SW480 (cell line): ENCODE results near the gene MMP14.
"Not testable (repeated sequence)": the region's sequence is repeated elsewhere in the genome, so short reads cannot be mapped to it uniquely, and the experiment has no call there.

Experiments used
- DNase-seq: peaks from one replicate; pipeline ENCODE4 v3.0.0-alpha.2; 2016; ENCODE audit warnings: low spot score

Gene MMP14

DNA sequence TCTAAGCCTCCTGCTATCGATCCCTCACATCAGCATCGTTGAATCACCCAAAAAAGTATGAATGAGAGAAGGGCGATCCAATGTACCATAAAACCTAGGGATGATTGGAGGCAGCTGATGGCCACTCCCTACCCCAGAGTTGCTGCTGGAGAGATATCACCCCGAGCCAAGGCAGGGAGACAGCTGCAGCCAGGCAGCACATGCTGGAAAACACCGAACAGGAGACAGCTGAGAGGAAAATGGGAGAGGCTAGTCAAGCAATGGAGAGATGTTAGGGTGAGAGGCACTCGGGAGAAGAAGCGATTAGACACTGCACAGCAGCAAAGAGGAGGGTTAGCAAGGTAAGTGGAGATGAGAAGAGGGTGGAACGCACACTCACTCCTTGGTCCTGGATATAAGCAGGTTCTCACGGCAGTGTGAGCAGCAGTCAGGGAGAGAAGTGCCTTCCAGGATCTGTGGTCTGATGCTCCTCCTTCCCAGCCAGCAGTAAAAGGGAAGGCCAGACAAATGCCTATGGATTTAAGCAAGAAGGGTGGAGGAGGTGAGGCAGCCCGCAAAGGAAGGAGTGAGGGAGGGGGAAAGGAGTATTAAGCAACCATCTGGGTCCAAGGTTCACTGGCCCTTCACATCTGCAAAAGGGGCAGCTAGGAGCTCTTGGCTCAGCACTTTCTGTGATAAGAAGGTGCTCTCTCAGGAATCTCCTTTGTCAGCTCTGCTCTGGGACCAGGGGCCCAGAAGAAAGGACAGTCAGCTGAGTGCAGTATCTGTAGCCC is 21.3 kb upstream of the MMP14 start, which contains the start of gene SLC7A7:
TSS of gene SLC7A7 (minus strand) at position 495 of the 773 bp plus-strand sequence. CDS start 2,037 bp downstream, outside the sequence.
- DNase-seq = peak; percentile 26

DNA sequence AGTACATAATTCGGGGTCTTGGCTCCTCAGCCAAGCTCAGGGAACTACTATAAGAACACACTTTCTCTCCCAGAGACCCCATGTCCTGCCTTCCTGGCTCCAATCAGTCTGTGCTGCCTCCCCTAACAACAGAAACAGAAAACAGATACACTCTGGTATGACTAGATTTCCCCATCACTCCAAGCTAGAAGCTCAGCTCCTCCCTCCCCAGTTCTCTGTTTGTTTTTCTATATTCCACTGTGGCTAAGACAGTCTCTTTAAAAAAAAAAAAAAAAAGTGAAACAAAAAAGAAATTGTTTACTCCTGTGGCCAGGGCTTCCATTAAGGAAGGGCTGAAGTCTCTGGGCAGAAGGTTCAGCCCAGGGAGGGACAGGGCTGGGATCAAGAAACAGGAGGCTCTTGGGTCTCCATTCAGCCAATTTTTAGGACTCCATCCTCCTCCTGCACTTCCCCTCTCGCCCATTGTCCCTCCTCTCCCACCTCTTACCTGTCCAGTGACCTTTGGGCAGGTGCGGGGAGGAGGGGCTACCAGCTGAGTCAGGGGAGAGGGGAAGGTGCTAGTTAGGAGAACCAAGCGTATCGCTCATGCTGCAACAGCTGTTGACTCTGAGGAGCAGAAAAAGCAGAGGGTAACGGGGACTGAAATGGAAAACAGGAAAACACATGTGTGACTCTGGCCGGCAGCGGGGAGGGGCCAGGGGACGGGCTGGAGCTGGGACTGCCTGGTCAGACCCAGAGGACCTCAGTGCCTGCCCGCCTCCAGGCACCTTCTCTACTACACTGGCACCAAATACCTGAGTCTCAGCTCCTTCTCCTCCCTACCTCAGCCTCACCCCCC is 17.0 kb upstream of the MMP14 start:
- no peak for DNase-seq

DNA sequence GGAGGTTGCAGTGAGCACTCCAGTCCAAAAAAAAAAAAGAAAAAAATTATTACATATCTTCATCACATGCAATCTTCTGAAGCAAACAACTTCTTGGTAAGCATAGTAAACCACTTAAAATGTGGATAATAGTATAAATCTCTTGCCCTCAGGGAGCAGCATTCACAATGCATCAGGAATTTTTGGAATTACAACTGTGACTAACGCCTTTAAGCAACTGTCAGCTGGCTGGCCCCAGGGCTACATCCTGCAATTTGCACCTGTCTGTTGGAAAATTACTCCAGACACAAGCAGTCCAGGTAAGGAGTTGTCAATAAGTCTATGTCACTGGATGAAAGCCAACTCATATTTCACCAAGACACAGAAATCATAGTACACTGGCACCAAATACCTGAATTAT is 15.7 kb upstream of the MMP14 start:
- DNase-seq = no peak

DNA sequence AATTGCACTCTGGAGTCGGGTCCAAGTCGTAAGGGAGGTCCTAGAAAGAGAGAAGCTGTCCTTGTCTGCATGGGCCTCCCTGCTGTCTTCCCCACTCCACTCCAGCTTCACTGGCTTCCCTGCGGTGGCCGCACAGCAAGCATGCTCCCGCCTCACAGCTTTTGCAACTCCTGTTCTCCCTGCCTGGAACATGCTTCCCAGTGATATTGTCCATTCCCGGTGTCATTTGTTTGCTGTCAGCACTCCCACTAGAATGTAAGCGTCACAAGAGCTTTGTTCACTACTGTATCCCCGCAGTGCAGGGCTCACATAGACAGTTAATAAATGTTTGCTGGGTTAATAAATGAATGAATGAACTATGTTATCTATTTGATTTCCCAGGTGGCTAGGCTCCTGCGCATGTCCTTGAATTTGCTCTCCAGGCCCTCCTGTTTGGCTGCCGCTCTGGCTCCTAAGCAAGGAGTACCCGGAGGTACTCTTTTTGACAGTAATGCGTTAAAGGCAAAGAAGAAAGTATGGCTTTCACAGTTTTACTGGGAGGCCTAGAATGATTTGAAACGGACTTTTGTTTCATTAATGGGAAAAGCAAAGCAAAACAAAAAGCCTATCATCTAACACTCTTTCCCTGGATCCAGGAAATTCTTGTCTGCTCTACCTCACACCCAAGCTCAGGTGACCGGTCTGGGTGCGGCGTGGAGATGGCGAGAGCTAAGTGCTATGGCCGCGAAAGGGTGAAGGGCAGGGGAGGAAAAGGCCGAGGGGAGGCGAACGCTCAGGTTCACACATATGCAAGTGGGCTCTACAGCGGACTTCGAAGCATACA is 15.0 kb upstream of the MMP14 start:
- peak; percentile 43 for DNase-seq

DNA sequence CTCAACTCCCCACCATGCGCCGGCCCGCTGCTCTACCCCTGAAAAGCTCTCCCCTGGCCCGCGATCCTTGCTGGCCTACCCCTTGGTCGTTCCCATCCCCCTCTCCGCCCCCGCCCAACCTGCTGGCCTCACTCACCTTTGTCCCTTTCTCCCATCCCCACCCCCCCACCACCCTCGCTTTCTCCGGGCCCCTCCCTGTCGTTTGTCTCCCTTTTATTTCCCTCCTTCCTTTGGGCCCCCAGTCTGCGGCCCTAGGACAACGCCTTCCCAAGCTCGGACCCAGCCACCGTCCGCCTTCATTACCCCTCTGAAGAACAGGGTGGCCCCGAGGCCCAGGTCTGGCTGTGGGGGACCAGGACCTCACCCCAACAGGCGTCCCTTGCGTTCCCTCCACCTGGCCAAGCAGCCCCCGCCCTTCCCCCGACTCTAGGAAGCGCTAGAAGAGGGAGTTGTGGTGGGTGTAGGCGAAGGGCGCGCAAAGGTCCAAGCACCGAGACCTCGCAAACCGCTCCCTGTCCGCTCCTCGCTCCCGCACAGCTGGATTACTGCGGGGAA is 14.3 kb upstream of the MMP14 start:
- DNase-seq = peak; percentile 26

DNA sequence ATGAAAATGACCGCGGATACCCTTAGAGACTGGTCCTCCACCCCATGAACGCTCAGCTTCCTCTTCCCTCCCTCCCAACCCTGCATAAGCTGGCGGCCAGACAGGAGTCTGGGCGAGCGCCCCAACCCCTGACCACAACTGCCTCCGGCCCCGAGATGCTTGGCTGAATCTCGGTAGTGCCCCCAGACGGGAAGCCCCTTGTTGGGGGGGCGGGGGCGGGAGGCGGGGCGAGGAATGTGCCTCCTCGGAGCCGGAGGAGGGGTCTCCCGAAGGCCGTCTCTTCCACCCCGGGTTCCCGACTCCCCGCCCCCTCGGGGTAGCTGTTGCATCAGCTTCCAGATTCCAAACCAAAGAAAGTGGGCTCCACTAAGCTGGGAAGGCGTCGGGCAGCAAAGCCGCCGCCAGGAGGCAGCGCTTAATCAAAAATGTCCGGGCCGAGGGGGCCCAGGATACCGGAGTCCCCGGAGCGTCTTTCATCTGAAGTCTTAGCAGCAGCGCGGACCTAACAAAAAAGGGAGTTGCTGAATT is 13.8 kb upstream of the MMP14 start:
- peak; percentile 83 for DNase-seq

DNA sequence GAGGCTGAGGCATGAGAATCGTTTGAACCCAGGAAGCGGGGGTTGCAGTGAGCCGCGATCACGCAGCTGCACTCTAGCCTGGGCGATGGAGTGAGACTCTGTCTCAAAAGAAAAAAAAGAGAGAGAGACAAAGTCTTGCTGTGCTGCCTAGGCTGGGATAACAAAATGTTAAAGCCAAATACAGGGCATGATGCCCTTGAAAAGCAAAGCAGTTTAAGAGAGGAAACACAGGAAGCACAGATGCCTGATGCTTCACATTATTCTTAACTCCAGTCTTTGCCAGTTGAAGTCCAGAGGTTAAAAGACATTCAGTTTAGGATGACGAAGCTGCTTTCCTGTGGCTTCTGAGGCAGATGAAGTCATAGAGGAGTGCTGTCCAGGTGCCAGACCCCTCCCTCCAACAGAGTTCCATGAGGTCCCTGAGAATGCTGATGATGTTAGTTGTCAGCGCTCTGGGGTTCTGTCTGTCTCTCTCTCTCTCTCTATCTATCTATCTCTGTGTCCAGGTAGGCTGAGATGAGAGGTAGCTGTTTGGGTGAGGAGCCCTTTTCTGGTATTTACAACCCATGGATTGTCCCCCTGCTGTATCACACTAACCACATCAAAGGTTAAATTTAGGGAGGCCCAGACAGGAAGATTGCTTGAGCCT is 11.6 kb upstream of the MMP14 start:
- DNase-seq = peak; percentile 98

DNA sequence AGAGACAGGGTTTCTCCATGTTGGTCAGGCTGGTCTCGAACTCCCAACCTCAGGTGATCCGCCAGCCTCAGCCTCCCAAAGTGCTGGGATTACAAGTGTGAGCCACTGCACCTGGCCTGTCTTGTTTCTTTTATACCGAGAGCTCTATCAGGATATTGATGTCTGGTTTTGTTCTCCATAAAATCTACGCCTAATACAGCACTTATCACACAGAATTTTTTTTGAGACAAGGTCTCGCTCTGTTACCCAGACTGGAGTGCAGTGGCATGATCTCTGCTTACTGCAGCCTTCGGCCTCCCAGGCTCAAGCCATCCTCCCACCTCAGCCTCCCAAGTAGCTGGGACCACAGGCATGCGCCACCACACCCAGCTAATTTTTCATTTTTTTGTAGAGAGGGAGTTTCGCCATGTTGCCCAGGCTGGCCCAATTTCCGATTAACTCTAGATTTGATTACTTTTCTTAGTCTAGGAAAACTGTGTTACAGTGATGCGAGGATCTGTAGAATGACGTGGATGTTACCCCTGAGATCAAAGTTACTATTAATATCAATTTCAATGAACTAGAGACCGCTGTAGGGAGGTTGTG is 7.2 kb upstream of the MMP14 start:
- not testable (repeated sequence) for DNase-seq

DNA sequence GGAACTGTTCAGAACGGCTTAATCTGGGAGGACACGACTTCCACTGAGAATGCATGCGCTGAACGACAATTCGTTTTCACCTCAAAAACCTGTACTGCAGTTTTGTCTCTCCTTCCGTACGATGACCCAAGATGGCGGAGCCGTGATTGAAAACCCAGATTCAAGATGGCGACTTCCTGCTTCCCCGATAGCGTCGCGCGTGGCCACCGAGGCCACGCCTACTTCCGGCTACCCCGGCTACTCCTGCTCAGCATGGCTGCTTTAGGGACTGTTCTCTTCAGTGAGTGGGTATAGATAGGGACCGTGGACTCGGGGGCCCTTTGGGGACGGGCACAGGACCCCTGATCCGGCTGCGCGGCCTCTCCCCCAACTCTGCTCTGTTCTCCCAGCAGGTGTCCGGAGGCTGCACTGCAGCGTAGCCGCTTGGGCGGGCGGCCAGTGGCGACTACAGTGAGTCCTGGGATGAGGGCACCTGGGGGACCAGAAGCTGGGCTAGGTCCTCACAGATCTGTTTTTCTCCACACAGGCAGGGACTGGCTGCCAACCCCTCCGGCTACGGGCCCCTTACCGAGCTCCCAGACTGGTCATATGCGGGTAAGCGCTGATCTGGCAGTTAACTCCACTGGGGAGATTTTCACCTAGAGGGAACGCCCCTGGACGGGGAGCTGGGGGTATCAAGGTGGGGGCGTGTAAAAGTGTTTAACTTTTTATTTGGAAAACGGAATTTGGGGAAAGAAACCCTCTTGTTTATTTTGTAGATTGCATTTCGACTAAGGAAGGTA is 6.5 kb upstream of the MMP14 start, which contains the start of gene MRPL52:
TSS of gene MRPL52 (plus strand) at position 227 of the 782 bp plus-strand sequence. CDS start at position 253, 26 bp downstream.
- DNase-seq = peak; percentile 89

DNA sequence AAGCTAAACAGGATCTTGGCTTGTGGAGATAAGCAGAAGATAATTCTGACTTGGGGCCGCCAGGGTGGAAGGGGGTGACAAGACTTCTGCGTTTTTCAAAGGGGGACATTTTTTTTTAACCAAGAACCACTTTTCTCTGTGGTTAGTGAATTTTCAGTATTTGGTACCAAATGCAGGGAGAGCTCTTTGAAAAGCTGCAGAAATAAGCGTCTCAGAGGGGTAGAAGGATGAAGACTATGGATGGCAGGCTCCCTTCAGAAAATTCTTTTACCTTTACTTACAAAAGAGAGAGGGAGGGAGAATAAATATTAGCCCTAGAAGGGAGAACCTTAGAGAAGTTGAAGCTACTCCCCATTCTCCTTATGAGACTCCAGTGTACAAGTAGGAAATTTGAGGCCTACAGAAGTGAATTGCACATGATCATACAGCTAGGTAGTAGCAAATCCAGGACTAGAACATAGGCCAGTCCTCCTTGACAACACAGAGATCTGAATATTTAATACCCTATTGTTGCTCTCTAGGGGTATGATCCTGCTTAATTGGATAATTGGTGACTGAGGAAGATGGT is 5.9 kb upstream of the MMP14 start:
- no peak for DNase-seq

DNA sequence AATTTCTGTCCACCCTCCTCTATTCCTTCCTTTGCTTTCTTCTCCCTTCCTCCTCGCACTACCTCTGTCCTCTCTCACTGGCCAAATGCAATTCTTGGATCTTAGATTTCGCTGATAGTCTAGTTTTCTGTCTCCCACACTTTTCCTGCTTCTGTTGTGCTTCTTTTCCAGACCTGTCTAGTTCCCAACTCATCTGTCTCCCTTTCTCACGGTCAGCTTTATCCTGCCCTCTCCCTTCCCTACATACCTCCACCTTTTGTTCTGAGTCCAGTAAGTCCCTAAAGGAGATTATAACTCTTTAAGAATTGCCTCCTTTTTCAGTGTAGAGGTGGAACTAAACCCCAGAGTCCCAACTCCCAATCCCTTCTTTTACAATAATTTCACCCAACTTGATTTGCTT is 880 bp upstream of the MMP14 start:
- DNase-seq = no peak

DNA sequence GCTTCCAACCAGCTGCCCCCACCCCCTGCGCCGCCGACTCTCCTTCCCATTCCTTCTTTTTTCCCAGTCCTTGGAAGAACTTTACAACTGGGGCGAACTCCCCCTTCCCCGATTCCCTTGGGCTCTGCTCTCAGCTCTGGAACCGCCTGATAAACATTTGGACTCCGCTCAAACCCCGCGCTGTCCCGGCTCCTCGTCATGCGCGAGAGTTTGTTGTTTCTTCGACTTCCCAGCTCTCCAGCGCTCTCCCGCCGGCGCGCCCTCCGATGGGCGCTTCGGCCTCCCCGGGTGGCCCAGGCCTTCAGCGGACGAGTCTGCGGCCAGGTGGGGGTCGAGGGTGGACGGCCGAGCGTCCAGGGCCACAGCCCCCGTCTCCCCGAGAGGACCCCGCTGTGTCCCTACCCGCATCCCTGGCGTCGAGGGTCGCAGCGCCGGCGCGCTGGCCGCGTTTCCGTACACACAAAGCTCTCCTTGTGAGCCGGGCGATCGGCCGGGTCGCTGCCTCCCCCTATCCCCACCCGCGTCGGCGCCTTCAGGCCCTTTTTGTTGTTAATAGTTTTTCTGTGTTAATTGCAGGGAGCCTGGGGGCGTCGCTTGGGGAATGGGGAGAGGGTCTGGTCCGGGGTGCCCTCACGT is 847 bp downstream of the MMP14 start:
- no peak for DNase-seq

DNA sequence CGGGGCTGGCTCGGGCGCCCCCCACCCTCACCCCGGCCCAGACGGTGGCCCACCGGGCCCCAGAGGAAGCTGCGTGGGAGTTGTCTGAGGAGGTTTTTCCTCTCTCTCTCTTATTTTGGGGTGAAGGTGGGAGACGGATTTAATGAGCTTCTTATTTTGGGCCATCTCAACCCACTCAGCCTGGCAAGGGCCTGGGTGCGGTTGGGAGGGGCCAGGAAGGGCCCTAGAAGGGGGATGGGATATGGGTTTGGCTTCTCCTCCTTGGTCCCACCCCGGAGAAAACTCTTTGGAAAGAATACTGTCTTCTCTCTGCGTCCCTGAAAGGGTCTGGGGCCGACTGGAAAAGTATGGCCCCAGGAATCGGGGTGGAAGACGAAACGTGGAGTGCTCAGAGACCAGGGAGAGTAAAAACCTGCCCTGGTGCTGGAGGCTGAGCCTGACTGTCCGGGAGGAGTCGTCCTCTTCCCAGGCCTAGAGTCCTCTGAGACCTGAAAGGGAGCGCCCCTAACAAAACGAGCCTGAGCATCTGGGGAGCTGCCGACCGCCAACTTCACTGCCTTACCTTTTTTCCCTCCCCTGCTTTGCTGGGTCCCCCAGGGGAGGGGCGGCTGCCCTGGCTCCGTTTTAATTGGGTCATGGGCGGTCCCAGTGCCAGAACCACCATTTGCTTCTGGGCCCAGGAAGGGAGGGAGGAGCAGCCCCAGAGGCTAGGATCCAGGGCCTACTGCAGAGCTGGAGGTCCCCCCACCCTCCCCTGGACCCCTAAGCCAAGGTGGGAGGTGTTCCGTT is 1.6 kb downstream of the MMP14 start:
- DNase-seq = no peak

DNA sequence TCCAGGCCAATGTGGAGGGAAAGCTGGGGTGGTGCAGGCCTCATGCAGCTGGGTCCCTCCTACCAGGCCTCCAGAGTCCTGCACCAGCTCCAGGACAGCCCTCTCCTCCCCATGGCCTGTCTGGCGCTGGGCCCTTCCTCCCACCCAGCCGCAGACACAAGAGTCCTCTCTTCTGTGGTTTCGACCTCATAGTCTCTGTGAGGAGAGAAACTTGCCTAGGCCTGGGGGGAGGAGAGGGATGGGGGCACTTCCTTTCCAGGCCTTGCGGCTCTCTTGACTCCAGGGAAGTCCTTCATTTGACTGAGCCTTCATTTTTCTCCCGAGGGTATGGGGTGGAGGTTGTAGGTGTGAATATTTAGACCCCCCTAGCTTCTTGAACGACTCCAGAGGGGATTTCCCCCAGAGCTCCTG is 2.3 kb downstream of the MMP14 start:
- no peak for DNase-seq

DNA sequence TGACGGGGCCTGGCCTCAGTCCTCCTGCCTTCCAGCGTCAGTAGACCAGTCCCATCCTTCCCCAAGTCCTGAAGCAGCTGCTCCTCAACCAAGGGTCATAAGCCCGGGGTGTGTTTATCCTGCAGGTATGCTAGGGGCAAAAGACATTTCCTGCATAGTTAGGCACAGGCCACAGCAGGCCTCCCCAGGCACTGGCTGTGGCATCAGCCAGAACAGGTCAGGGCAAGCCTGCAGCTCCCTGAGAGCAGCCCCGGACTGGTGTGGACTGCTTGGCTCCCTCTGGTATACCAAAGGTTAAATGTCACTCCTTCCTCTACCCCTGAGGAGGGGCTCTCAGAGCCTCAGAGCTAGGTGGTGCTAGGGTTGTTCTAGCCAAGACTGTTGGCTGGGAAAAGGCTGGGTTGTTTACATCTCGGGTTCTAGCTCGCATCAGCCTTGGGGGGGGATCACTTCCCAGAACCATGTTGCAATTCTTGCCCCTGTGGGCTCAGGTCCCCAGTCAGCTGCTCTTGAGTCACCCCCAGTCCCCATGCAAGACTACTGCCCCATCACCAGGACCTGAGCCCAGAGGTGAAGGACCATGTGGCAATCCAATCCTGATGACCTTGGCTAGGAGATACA is 2.9 kb downstream of the MMP14 start:
- DNase-seq = no peak

DNA sequence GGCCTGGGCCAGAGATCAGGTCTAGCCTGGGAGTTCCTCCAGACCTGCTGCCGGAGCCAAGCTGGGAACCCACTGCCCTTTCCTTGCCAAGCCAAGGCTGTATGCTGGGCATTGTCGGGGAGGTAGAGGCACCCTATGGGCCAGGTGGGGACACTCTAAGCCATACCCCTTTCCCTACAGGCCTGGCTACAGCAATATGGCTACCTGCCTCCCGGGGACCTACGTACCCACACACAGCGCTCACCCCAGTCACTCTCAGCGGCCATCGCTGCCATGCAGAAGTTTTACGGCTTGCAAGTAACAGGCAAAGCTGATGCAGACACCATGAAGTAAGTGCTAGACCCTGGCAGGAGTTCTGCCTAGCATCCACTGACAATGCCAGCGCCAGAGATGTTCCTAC is 4.9 kb downstream of the MMP14 start:
- no peak for DNase-seq

DNA sequence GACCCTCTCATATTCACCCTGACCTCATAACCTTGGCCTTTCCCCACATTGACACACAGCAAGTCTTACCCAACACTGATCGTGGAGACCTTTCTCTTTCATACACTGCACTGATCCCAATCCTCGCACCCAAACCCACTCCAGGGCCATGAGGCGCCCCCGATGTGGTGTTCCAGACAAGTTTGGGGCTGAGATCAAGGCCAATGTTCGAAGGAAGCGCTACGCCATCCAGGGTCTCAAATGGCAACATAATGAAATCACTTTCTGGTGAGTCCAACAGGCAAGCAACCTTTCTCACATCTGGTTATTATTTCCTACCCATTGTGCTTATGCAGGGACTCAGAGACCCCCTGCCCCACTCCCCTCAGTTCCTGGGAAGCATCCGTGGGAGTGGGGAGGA is 5.4 kb downstream of the MMP14 start:
- no peak for DNase-seq
